SKM-1 treated with dmso at 0.1 percent for 144 hours (cell line): Measurements from ENCODE around the gene WDR87.

Experiments used
- DNase-seq: peaks from one replicate; lab custom pipeline; 2025; ENCODE audit not compliant: unreplicated experiment; lab: John Stamatoyannopoulos, UW

The WDR87 gene

DNA sequence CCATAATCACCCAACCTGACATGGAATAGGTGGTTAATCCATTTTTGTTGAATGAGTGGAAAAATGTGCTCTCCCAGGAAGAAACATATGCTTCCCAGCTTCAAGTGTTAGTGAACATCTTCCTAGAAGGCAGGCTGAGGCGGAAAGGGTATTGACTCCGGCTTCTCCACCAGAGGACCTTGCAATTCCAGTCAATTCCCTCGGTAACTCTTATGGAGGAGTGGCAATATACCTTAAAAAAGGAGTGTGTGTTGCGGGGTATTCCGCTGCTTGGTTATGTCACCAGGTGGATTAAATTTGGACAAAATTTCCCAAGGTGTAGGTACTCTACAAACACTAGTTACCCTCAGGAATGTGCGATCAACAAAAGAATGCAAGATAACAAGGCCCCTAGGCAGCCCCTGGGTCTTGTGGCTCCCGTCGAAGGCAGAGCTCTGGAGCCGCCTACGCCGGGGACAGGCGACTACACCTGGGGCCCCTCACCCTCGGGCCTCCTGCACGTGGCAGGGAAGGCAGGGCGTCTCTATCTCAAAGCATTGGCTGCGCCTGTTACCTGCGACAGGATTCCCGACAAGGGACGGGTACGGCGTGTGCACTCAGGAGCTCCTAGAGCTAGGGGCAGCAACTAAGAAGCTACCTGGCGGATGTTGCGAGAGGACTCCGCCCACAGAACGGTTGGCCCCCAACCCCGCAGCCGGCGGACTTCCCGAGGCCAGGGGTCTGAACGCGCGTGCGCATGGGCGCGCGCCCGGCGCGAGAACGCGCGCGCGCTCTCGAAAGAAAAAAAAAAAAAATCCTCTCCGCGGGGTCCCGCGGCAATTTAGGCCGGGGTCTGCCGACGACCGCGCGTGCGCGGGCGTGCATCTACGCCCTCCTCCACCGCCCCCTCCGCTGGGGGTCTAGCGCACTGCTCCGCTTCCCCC is at the start of gene WDR87:
WDR87 (minus strand) TSS at position 649 of the 923 bp plus-strand sequence. CDS start 8,355 bp downstream, outside the sequence.
- DNase-seq: no peak

DNA sequence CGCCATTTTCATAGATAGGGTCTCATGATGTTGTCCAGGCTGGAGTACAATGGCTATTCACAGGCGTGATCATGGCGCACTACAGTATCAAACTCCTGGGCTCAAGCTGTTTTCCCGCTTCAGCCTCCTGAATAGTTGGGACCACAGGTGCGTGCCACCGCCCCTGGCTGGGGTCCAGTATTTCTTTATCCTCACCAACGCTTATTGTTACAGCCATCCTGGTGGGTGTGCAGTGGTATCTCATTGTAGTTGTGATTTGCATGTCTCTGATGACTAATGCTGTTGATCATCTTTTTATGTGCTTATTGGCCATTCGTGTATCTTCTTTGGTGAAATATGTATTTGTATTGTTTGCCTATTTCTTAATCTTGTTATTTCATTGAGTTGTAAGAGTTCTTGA is 49.6 kb upstream of the WDR87 start:
- no peak for DNase-seq

DNA sequence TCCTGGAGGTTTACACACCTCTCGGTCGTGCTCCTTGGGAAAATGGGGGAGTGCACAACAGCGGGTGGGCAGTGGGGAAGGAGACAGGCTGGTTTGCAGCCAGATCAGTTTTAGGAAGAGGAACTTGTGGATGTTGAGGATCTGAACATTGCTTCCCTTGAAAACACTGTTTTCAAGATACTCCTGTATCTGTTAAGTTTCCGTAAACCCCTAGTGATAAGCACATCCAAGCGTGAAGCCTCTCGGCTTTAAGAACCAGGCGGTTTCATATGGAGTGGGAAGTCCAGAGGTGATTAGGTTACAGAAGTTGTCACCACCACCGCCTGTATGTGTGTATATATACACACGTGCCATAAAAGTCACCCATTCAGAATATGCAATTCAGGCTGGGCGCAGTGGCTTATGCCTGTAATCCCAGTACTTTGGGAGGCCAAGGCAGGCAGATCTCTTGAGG is 48.1 kb upstream of the WDR87 start:
- DNase-seq: no peak

DNA sequence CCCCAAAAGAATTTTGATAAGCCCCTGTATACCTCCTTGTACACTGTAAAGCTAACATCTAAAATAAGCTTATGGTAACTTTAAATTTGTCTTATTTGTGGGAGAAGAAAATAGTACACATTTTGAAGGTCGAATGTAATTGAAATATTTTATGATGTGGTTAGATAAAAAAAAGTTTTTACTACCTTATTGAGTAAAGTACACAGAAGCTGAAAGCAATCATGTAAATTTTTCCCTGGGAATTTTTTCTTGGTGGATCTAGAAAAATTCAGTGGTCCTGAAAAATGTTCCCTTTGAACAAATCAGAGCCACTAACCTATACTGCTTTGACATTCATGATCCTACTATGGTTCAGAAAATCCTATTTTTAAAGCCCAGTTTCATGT is 47.5 kb upstream of the WDR87 start:
- no peak for DNase-seq

DNA sequence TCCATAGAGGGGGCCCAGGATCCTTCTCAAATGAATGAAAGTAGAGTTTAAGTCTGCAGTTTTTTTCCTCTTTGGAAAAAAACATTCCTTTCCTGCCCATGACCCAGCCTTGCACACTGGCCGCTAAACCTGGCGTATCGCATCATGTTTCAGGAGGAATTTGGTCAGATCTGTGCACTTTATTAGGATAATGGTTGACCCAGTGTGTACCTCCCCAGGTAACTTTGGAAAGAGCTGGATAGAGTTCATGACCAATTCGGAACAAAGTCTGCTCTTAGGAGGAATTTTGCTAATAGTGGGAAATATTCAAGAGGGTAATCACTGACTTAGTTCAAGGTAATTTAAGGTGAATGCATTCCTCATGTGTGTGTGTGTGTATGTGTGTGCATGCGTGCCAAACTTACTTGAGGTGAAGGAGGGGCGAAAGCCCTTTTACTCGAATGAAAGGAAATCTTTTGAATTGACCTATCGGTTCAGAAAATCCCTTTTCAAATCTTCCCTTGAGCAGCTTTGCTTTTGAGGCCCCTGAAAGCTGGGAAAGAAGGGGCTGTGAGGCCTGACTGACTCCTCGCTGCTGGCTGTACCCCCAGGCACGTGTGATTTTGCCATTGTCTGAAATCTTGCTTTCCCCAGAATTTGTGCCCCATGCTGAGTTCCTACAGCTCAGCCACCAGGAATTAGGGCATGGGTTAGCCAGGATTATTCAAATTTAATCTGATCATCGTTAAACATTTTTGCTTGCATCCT is 47.0 kb upstream of the WDR87 start:
- no peak for DNase-seq

DNA sequence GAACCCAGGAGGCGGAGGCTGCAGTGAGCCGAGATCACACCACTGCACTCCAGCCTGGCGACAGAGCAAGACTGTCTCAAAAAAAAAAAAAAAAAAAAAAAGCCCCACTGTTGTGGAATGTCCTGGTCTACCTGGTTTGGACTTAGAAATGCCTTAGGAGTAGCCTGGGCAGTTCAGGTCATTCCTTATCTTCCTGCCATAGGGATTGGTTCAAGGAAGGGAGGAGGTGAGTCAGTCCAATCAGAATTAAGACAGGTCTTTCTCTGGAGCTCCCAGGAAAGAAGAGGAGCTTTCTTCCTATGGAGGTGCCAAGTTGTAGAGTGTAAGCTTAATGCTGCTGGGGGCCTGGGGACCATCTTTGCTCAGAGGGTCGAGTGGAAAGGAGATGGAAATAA is 45.4 kb upstream of the WDR87 start:
- DNase-seq: no peak

DNA sequence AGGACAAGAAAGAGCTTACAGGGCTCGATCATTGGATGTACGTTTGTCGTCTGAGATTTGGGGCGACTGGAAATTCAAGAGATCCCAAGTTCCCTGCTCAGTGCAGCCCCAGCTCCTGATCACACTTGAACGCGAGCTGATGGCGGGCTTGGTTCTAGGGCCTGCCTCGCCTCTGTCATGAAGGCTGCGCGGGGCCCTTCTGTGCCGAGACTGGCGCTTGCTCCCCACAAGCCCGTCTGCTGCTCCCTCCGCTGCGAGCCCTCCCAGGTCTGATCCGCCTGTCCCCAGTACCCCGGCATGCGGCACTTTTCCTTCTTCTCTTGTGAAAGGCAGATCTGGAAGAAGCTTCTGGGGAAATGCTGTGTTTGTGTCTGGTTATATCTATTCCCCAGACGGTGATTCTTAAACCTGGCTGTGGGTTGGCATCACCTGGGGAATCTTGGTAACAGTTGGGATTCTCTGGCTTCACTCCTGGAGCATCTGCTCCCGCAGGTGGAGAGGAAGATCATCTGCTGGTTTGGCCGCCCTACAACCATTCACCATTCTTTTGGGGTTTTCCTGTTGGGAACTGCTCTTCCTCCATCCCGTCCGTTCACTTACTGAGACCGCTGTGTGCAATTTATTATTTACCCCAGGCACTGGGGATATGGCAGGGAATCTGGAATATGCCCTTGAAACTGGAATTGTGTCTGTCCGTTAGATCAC is 44.2 kb upstream of the WDR87 start:
- DNase-seq: no peak

DNA sequence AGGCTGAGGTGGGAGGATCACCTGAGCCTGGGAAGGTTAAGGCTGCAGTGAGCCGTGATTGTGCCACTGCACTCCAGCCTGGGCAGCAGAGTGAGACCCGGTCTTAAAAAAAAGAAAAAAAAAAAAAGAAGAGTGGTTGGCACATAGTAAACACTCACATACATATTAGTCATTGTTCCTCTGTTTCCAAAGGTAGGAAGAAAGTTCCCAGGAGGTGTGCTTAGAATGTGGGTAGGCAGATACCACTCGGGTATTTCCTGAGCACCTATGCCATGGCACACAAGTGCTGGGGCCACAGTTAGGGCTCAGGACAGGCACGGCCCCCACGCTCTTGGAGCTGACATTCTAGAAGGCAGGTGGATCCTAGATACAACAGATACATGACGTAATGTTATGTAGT is 42.0 kb upstream of the WDR87 start:
- no peak for DNase-seq

DNA sequence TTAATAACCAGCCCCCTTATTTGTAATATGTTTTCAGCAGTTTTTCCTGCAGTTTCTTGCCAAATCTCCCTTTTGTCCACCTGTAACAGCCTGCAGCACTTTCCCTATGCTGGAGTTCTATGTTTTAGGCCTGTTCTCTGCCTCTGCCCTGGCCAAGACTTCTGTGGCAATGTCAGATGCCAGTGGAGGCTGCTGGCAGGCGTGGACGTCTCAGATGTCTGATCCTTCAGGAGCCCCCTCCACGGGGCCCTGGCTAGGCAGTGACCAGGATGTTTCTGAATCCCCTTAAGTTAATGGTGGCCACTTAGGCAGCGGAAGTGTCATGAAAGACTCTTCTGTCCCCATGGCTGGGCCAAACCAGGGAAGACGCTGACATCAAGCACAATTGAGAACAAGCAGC is 41.4 kb upstream of the WDR87 start:
- DNase-seq: no peak

DNA sequence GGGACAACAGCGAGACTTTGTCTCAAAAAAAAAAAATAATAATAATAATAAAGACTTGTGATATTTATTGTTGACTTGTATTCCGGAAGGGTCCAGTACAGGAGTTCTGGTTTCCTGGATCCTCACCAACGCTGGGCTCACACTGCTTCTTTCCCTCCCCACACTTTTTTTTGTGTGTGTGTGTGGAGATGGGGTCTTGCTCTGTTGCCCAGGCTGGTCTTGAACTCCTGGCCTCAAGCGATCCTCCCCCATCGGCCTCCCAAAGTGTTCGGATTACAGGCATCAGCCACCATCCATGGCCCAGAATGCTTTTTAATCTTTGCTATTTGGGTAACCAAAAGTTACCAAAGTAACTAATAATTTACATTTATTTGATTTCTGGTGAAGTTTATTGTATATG is 39.7 kb upstream of the WDR87 start:
- DNase-seq: no peak

DNA sequence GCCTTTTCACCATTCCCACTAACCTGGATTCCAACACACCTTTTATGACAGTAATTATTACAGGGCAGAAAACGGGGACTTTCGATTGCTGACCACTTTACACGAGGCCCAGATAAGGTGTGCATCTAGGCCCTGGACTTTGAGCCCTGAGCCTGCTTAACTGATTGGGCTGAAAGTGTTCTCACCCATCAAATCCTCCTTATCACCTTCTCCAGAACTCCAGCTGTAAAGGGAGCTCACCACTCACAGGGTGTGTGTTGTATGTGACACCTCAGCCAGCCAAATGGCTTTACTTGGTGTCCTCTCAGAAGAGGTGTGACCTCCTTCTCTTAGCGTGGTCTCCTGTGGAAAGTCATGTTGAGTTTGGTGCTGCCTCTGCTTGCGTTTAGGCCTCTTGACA is 37.1 kb upstream of the WDR87 start:
- DNase-seq: no peak

DNA sequence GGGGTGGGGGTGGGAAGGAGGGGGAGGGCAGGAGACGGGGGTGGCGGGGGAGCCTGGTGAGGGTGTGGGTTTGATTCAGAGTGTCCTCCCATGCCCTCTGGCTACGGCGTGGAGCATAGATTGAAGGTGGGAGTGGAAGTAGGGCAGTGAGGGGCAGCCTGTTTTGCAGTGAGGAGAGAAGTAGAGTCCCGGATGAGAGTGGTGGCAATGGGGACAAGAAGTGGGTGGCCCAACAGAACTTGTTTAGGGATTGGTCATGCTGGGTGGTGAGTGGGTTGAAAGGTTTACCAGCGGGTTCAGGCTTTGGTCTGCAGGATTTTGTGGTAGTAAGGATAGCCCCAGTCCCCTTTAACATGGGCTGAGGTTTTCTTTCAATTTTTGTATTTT is 36.1 kb upstream of the WDR87 start:
- DNase-seq: no peak

DNA sequence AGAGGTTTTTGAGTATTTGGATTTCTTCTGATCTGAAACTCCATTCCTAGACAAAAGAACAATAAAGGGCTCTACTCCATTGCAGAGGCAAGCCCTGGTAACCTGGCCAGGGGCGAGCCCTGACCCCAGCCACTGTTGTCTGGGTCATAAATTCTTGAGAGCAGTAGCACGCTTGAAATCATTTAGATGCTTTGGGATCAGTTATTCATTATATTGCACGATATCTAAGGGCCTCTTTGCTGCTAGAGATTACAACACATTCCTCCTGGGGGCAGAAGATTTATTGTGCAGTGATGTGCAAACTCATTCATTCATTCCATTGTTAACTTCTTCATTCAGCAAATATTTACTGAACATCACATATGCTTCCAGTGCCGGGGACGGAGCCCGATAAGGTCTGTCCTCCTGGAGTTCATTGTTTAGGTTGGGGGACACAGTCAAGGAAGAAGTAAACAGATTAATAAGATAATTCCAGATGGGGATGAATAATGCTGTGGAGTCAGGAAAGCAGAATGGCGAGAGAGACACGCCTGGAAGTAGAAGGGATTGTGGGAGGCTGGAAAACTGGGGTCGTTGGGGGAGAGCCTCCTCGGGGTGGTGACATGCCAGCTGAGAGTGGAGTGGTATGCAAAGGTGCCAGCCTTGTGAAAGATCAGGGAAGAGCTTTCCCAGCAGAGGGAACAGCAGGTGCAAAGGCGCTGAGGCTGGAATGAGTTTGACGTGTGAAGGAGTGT is 35.6 kb upstream of the WDR87 start:
- DNase-seq: no peak

DNA sequence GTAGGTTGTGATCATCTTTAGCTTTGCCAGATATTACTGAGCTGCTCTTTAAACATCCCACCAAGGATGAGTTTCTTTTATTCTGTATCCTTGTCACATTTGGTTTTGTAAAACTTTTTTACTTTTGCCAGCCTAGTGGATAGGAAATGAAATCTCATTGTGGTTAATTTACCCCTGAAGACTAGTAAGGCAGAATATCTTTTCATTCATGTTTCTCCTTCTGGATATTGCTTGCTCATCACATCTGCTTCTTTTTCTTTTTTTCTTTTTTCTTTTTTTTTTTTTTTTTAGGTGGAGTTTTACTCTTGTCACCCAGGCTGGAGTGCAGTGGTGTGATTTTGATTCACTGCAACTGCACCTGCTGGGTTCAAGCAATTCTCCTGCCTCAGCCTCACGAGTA is 32.0 kb upstream of the WDR87 start:
- no peak for DNase-seq

DNA sequence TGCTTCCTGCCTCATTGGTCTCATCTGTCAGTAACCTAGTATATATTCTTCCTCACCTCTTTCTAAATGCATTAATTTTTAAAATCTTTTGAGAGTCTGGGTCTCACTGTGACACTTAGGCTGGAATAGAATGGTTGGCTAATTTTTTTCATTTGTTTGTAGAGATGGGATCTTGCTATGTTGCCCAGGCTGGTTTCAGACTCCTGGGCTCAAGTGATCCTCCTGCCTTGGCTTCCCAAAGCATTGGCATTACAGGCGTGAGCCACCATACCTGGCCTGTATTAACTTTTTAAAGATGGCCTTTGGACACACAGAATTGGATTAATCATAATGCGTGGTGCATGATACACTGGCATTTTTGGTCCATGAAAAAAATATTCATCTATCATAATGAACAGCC is 30.5 kb upstream of the WDR87 start:
- DNase-seq: no peak

DNA sequence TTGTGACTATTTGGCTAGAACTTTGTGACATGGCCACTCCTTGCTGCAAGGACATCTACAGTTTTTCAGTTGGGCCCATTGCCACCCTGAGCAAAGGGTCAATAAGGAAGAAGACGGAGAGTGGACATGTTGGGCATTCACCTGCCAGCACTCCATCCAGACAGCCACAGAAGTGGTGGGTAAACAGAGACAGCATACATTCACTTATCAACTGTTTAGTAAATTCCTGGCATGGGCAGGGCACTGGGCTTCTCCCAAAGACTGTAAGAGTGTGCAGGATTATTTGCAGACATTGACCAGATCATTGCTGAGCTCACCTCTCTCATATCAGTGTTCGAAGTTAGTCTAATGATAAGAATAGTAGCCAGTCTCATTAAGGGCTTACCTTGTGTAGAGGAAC is 29.8 kb upstream of the WDR87 start:
- DNase-seq: no peak

DNA sequence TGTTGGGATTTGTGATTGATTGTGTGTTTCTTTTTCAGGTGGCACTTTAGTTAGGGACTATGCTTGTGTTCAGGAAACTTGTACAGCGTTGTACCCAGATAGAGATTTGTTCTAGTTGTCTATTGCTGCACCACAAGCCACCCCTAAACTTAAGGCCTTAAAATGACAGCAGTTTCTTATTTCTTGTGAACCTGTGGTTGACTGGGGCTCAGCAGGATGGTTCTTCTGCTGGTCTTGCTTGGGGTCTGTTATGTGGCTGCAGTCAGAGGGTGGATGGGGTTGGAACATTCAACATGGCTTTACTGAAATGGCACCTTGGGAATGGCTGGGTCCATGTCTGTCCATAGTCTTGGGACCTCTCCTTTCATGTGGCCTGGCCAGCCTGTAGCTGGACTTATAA is 28.9 kb upstream of the WDR87 start:
- no peak for DNase-seq

DNA sequence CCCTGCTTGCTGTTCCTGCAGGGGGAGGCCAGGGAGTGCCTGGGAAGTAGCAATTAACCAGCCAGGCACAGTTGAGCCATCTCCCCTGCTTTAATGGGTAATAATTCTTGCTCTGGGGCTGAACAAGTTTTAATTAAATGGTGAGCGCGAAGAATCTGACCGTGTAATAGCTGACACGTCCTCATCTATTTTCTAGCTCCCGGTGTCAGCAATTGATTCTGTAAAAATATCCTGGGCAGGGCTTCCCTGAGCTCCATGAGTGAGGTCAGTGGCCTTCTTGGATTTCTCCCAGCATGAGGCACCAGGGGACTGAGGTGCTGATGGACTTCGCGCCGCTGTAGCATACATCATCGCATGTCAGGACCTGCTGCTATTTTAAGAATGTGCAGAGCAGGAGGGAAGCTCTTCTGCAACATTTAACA is 27.6 kb upstream of the WDR87 start:
- no peak for DNase-seq

DNA sequence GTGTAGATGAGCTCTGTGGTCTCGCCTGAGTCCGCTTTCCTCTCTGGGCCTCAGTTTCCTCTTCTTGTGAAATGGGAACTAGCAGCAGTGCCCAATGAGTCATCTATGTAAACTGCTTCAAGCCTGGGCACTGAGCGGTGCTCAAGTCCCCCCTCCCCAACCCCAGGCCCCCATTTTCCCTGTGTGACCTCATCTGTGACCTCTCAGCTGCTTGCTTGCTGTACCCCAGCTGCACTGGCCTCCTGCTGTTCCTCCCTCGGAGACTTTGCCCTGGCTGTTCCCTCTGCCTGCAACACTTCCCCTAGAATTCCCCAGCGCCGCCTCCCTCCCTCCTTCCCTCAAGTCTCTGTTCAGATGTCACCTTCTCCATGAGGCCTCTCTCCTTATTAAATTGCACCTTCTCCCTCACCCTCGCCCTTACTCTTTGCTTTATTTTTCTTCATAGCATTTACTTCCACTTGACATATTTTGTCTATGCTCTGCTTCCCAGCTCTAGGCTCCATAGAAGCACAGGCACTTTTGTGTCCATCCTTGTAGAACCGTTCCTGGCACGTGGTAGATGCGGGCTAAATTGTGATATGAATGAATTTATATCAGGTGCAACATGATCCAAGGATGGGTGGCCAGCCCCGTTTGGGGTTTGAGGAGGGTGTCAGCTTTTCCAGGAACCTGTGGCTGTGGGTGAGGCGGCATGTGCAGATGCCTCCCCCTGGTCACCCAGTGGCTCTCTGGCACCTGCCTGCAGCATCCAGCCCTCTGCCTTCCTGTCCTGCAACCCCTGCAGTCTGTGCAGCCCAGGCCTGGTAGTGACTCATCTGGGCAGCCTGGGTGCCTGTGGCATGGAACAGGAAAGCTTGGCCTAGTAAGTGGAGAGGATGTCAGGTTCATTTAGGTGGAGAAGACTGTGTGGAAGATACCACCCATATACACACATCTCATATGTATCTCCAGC is 26.9 kb upstream of the WDR87 start:
- DNase-seq: peak; percentile 73
